ENCODE measurements around the gene HYAL1.

HYAL1 gene

GRCh38 chr3:50337175-50337861 is 33.9 kb upstream of the HYAL1 start:
- Mint-ChIP-seq H3K4me3 (peak overlapping the region; percentile 89 to 95 (median 94)), H3K36me3 (ENCODE audit: low read depth) (no peaks in the 10 kb centered on the region), H3K27ac (peak overlapping the region; percentile 86 to 97 (median 96)), H3K9me3 (no peaks in the 10 kb centered on the region), H3K27me3 (ENCODE audit: low read depth) (peaks cover 35% of the 10 kb centered on the region), H3K4me1 (peaks cover 44% of the 10 kb centered on the region)
- TF ChIP-seq CTCF (IDR thresholded peaks at IDR 0.05; ENCODE audit: unreplicated experiment in 3 of 3) = no peak

DNA sequence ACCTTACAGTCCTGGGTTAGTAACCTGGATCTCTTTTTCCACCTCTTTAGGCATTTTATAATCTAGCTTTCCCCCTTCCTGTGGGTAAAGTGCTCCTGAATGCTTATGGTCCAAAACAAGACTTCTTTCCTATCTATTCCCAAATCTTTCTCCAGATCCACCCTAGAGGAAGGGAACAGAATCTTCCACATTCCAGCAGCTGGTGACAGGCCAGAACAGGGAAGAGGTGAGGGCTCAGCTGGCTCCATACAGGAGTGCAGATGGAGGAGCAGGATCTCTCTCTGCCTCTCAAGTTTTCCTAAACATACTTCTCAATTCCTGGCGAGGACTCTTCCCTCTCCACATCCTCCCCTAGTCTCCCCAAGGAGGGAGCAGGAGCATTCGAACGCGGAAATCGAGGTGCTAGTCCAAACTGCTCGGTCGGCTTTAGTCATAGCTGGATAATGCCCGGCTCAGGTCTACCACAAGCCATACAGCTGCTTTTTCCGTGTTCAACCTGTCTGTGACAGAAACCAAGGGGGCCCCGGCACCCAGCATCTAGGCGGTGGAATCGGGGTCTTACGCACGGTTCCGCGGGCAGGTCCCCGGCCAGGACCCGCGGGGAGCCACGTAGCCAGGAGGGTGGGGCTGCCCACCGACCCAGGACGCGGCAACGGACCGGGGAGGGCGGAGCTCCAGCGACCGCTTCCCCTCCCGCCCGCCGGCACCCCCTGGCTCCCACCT is 33.2 kb upstream of the HYAL1 start:
- peak overlapping the region; percentile 89 to 95 (median 94) for H3K4me3 Mint-ChIP-seq
- TF ChIP-seq CTCF (IDR thresholded peaks at IDR 0.05; ENCODE audit: unreplicated experiment in 3 of 3) = no peak
- peaks cover 28% of the 10 kb centered on the region for H3K27me3 Mint-ChIP-seq (ENCODE audit: low read depth)

GRCh38 chr3:50334339-50335075 is 31.1 kb upstream of the HYAL1 start:
- Mint-ChIP-seq H3K4me3 (peak overlapping the region; percentile 67 to 80 (median 74)), H3K27me3 (ENCODE audit: low read depth) (peaks cover 8% of the 10 kb centered on the region), H3K27ac (peak overlapping the region in 1 of 3 experiments; percentile 39), H3K4me1 (peaks cover 38% of the 10 kb centered on the region), H3K36me3 (ENCODE audit: low read depth) (peaks cover 10% of the 10 kb centered on the region), H3K9me3 (no peaks in the 10 kb centered on the region)
- no peak for TF ChIP-seq CTCF (IDR thresholded peaks at IDR 0.05; ENCODE audit: unreplicated experiment in 3 of 3)

More for the DNA sequence above, 33.2 kb upstream of the HYAL1 start:
- H3K4me1 Mint-ChIP-seq = peaks cover 44% of the 10 kb centered on the region
- H3K36me3 Mint-ChIP-seq (ENCODE audit: low read depth) = no peaks in the 10 kb centered on the region
- H3K9me3 Mint-ChIP-seq = no peaks in the 10 kb centered on the region
- H3K27ac Mint-ChIP-seq = peak overlapping the region; percentile 86 to 96 (median 90)

DNA sequence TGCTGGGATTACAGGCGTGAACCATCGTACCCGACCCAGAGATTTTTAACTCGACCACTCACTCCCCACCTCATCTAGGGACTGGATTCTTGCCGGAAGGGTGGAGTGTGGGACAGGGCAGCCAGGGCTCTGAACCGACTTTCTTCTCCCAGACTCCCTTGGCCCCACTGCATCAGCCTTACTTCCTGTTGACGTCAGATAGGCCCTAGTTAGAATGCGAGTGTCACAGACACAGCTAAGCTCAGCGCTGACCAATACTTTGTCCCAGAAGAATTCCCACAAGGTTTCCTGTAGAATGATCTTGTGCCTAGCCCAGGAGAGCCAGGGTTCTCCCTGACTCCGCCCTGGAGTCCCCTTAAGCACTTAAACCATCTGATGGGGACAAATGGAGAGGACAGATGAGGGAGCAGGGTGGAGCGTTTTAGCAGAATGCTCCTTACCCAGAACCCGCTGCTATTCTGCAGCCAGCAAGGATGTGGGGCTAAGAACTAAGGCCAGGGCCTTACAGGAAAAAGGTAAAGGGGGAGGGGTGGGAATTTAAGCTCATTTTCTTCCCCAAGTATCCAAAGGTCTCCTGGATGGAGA is 30.5 kb upstream of the HYAL1 start:
- H3K36me3 Mint-ChIP-seq (ENCODE audit: low read depth) = peaks cover 10% of the 10 kb centered on the region
- H3K4me3 Mint-ChIP-seq = peak overlapping the region; percentile 67 to 80 (median 74)
- peaks cover 33% of the 10 kb centered on the region for H3K4me1 Mint-ChIP-seq
- peak overlapping the region in 2 of 3 experiments; percentile 19 to 39 for H3K27ac Mint-ChIP-seq
- no peaks in the 10 kb centered on the region for H3K9me3 Mint-ChIP-seq
- no peak for TF ChIP-seq CTCF (IDR thresholded peaks at IDR 0.05; ENCODE audit: unreplicated experiment in 3 of 3)
- H3K27me3 Mint-ChIP-seq (ENCODE audit: low read depth) = peaks cover 4% of the 10 kb centered on the region

DNA sequence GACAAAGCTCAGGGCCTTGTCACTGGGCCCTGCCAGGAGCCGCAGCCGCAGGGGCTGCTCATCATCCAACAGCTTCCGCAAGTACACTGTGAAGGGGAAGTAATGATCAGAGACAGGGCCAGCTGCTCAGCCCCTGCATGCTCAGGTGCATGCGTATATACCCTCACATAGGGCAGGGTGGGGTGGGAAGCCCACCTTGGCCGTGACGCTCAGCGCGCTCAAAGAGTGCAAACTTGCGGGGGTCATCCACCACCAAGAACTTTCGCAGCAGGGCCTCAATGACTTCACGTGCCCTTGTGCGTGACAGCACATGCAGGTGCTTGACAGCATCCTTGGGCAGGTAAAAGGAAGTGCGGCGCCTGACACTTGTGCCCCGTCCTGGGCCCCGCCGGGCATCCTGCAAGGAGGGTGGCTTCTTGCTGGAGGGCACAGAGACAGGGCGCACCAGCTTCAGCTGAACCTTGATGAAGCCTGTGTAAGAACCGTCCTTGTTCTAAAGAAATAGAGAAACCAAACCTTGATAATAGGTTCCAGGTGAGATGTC is 28.1 kb upstream of the HYAL1 start:
- TF ChIP-seq CTCF (IDR thresholded peaks at IDR 0.05; ENCODE audit: unreplicated experiment in 3 of 3) = no peak
- no peak overlapping the region for H3K27ac Mint-ChIP-seq
- H3K9me3 Mint-ChIP-seq = no peaks in the 10 kb centered on the region
- H3K4me3 Mint-ChIP-seq = no peak overlapping the region
- H3K36me3 Mint-ChIP-seq (ENCODE audit: low read depth) = peaks cover 10% of the 10 kb centered on the region
- no peaks in the 10 kb centered on the region for H3K27me3 Mint-ChIP-seq (ENCODE audit: low read depth)
- H3K4me1 Mint-ChIP-seq = peaks cover 25% of the 10 kb centered on the region

Measured in nephron (organoid).